HL-60 (cell line): ENCODE measurements around the gene FBXO47.
"Not testable (repeated sequence)": the region's sequence is repeated elsewhere in the genome, so short reads cannot be mapped to it uniquely, and the experiment has no call there.

ENCODE experiments used
- DNase-seq, 2 experiments: peaks; one replicate each; pipeline ENCODE4 v3.0.0-alpha.2; 2010 to 2020; ENCODE audit warnings: low read depth in 1 of 2, low spot score in 1 of 2
- H3K27ac ChIP-seq: fragments of 250-450 bp; sonication (Bioruptor Pico); replicated peaks from 2 replicates; pipeline ENCODE4 v1.5.1; 2020; ENCODE audit warnings: mild to moderate bottlenecking, moderate library complexity
- H3K27me3 ChIP-seq: fragments of 250-450 bp; sonication (Bioruptor Pico); 2 replicates; pipeline ENCODE4 v1.5.1; 2021; ENCODE audit warnings: mild to moderate bottlenecking, moderate library complexity; ENCODE audit not compliant: insufficient read depth, poor library complexity, severe bottlenecking
- H3K4me3 ChIP-seq: replicated peaks from 2 replicates; pipeline ENCODE4 v1.5.1; 2011; ENCODE audit warnings: mild to moderate bottlenecking, control low read depth, low read length; ENCODE audit not compliant: insufficient read depth
- CTCF ChIP-seq: IDR thresholded peaks from one replicate; pipeline ENCODE4 v1.5.1; 2011; ENCODE audit warnings: low read length, control low read depth, inconsistent platforms; ENCODE audit not compliant: insufficient read depth
- GABPA ChIP-seq: IDR thresholded peaks from 2 replicates; pipeline ENCODE4 v1.6.1; 2012; ENCODE audit warnings: low read depth
- POLR2AphosphoS5 ChIP-seq: IDR thresholded peaks from 2 replicates; pipeline ENCODE4 v1.6.1; 2012; ENCODE audit warnings: low read depth
- REST ChIP-seq: IDR thresholded peaks from 2 replicates; pipeline ENCODE4 v1.6.1; 2012; ENCODE audit warnings: low read depth; ENCODE audit not compliant: insufficient replicate concordance
- SPI1 ChIP-seq: IDR thresholded peaks from 2 replicates; pipeline ENCODE4 v1.6.1; 2012; ENCODE audit warnings: low read depth, mild to moderate bottlenecking, borderline replicate concordance

FBXO47 gene

GRCh38 chr17:38959508-38959907 lies 7.7 kb downstream of the FBXO47 start:
- TF ChIP-seq GABPA: no peak
- no peak for TF ChIP-seq CTCF
- no peak for TF ChIP-seq SPI1
- no peak for TF ChIP-seq POLR2AphosphoS5
- no peak for TF ChIP-seq REST
- no peak for DNase-seq
- no peak overlapping the region for H3K4me3 ChIP-seq
- H3K27ac ChIP-seq: no peak overlapping the region
- no peaks in the 10 kb centered on the region for H3K27me3 ChIP-seq

GRCh38 chr17:38958756-38959155 lies 8.4 kb downstream of the FBXO47 start:
- Histone ChIP-seq H3K27me3 (no peaks in the 10 kb centered on the region), H3K27ac (no peak overlapping the region), H3K4me3 (no peak overlapping the region)
- no peak for TF ChIP-seq REST
- TF ChIP-seq POLR2AphosphoS5: no peak
- no peak for TF ChIP-seq SPI1
- no peak for TF ChIP-seq CTCF
- no peak for TF ChIP-seq GABPA
- DNase-seq: no peak

GRCh38 chr17:38958326-38958725 lies 8.9 kb downstream of the FBXO47 start:
- no peak for TF ChIP-seq POLR2AphosphoS5
- TF ChIP-seq CTCF: no peak
- no peak for TF ChIP-seq GABPA
- TF ChIP-seq SPI1: no peak
- TF ChIP-seq REST: no peak
- no peaks in the 10 kb centered on the region for H3K27me3 ChIP-seq
- H3K4me3 ChIP-seq: no peak overlapping the region
- DNase-seq: no peak
- no peak overlapping the region for H3K27ac ChIP-seq

- H3K27ac ChIP-seq, H3K27me3 ChIP-seq, DNase-seq, H3K4me3 ChIP-seq: not testable (repeated sequence)
Measured at GRCh38 chr17:38953800-38954199, 13.4 kb downstream of the FBXO47 start.
